Right atrium auricular region (tissue), 2 donors: ENCODE data around the gene ZC3HAV1. TPM values are rescaled to one million over a fixed set of nuclear protein-coding genes. Genes with fewer than 3 reads are reported as not detected.

ENCODE experiments used
- DNase-seq: peaks from one replicate; pipeline ENCODE4 v3.0.0-alpha.2; 2019; ENCODE audit warnings: low spot score
- H3K27ac ChIP-seq, 2 donors: fragments of 200-600 bp; sonication (generic); 1 replicate in 1 of 2; 2 replicates in 1 of 2; pipeline ENCODE4 v1.5.1; 2016 to 2019
- H3K27me3 ChIP-seq, 2 donors: fragments of 200-600 bp; sonication (generic); one replicate each; pipeline versions ENCODE4 v1.5.1 to v1.6.0; 2017 to 2019
- H3K36me3 ChIP-seq: fragments of 200-600 bp; sonication (generic); one replicate; pipeline ENCODE4 v1.5.1; 2016
- H3K4me1 ChIP-seq, 2 donors: fragments of 200-600 bp; sonication (generic); one replicate each; pipeline versions ENCODE4 v1.5.1 to v1.6.0; 2017 to 2019
- H3K4me3 ChIP-seq, 2 donors: fragments of 200-600 bp; sonication (generic); 1 replicate in 1 of 2; 2 replicates in 1 of 2; pipeline ENCODE4 v1.5.1; 2017 to 2019; ENCODE audit warnings: mild to moderate bottlenecking in 1 of 2, moderate library complexity in 1 of 2
- H3K9me3 ChIP-seq, 2 donors: fragments of 200-600 bp; sonication (generic); one replicate each; pipeline ENCODE4 v1.5.1; 2019
- CTCF ChIP-seq, 2 donors: fragments of 200-600 bp; sonication (generic); IDR thresholded peaks; one replicate each; pipeline ENCODE4 v1.5.1; 2019; ENCODE audit warnings: antibody characterized with exemption in 2 of 2
- total RNA-seq, 2 donors: library from RNA; depleted of rRNA; stranded (reverse); fragments of >200 nt; gene quantifications; one replicate each; pipeline ENCODE4 v1.1.0, GENCODE V29; 2016

The ZC3HAV1 gene
- total RNA-seq, 2 donors from 2014 or later = 8.0 to 15.2 TPM

DNA sequence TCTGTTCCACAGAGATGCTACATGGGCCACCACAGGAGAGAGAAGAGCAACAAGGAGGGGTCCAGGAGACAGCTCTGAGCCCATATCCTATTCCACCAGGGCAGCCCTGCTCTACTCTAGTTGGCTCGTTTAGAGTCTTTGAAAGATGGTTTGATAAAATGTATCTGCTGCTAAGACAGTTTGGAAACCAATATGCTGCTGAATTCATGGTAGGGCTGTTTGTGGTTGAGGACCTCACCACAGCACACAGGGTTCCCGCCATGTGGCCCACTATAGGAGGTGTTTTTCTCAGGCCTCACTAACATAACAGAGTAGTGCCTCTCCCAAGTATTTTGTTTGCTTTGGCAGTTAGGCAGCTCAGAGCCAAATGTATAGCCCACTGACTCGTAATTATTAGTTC, 37.8 kb downstream of the ZC3HAV1 start:
- Histone ChIP-seq H3K4me1 (no peaks in the 10 kb centered on the region), H3K27ac (no peak overlapping the region), H3K4me3 (no peak overlapping the region), H3K36me3 (peaks cover 52% of the 10 kb centered on the region), H3K9me3 (no peaks in the 10 kb centered on the region), H3K27me3 (no peaks in the 10 kb centered on the region)
- no peak for DNase-seq
- no peak for TF ChIP-seq CTCF (IDR thresholded peaks at IDR 0.05)

DNA sequence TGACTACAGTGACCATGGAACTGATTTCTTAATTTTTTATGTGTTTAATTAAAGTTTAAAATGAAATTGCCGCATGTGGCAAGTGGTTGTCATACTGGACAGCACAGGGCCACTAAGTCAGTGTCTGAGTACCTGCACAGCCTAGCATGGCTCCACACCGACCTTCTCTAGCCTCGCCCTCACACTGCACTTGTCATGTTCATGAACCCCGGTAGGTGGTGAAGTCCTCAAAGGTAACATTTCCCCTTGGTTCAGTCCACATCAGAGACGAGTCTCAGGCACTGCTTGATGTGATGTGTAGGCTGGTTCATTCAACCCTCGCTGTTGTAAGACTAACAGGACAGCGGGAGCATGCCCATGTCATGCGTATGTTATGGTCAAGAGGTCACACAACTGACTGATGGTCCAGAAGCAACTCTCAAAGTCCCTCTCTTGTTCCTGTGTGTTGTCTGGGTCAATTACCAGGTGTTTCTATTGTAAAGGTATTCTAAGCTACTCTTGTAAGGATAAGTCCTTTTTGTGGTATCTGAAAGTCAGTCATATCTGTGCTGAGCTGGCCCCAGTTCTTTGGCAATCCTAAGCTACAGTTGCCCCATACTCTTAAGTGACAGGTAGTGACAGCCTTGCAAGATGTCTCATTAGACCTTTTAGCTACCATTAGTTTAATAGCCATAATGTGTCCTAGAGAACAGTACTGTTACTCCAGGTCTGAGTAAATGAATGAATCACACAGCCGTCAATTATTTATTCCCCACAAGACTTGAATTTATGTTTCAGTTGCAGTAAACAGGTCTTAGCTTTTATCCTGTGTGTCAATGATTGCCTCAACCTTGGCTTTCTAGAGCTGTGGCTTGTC, 40.7 kb downstream of the ZC3HAV1 start:
- Histone ChIP-seq H3K4me3 (no peak overlapping the region), H3K4me1 (no peaks in the 10 kb centered on the region), H3K36me3 (peaks cover 69% of the 10 kb centered on the region), H3K9me3 (no peaks in the 10 kb centered on the region), H3K27me3 (no peaks in the 10 kb centered on the region), H3K27ac (no peak overlapping the region)
- no peak for TF ChIP-seq CTCF (IDR thresholded peaks at IDR 0.05)
- no peak for DNase-seq

- H3K4me3 ChIP-seq = no peak overlapping the region
- H3K27me3 ChIP-seq = no peaks in the 10 kb centered on the region
- H3K4me1 ChIP-seq = no peaks in the 10 kb centered on the region
- DNase-seq = no peak
- no peak for TF ChIP-seq CTCF (IDR thresholded peaks at IDR 0.05)
- H3K9me3 ChIP-seq = no peaks in the 10 kb centered on the region
- H3K36me3 ChIP-seq = peaks cover 54% of the 10 kb centered on the region
- no peak overlapping the region for H3K27ac ChIP-seq
These were observed 43.2 kb downstream of the ZC3HAV1 start for GRCh38 chr7:139066315-139066714.

- no peak for TF ChIP-seq CTCF (IDR thresholded peaks at IDR 0.05)
- no peaks in the 10 kb centered on the region for H3K9me3 ChIP-seq
- no peaks in the 10 kb centered on the region for H3K27me3 ChIP-seq
- H3K36me3 ChIP-seq = peaks cover 51% of the 10 kb centered on the region
- no peak overlapping the region for H3K27ac ChIP-seq
- DNase-seq = no peak
- no peak overlapping the region for H3K4me3 ChIP-seq
- H3K4me1 ChIP-seq = no peaks in the 10 kb centered on the region
These were observed 44.2 kb downstream of the ZC3HAV1 start for GRCh38 chr7:139065323-139065722.

- H3K9me3 ChIP-seq = no peaks in the 10 kb centered on the region
- no peak overlapping the region for H3K4me3 ChIP-seq
- no peak overlapping the region for H3K27ac ChIP-seq
- no peak for DNase-seq
- no peaks in the 10 kb centered on the region for H3K27me3 ChIP-seq
- peaks cover 26% of the 10 kb centered on the region for H3K36me3 ChIP-seq
- TF ChIP-seq CTCF (IDR thresholded peaks at IDR 0.05) = no peak
- H3K4me1 ChIP-seq = no peaks in the 10 kb centered on the region
These were observed 48.1 kb downstream of the ZC3HAV1 start for GRCh38 chr7:139061416-139061815.
